H1 (cell line): Measurements from ENCODE around the gene MTFR2. TPM values are rescaled to one million over a fixed set of nuclear protein-coding genes. Genes with fewer than 3 reads are reported as not detected.
A peak's percentile ranks its signal among the peaks of the same experiment; 100 is the strongest.

ENCODE experiments used
- CTCF ChIA-PET: fragments of 300-600 bp; sonication (Branson Sonifier 250); formaldehyde crosslinking; loops from one replicate; lab custom pipeline; 2021; ENCODE audit not compliant: partially characterized antibody; lab: Charles Lee
- POLR2A ChIA-PET: fragments of 300-600 bp; sonication (Branson Sonifier 250); formaldehyde crosslinking; loops from one replicate; lab custom pipeline; 2021; ENCODE audit warnings: inconsistent platforms; ENCODE audit not compliant: partially characterized antibody; lab: Charles Lee
- DNase-seq, 2 experiments: peaks; one replicate each; pipeline versions ENCODE4 v3.0.0 to v3.0.0-alpha.2; 2010 to 2022; ENCODE audit warnings: low spot score in 2 of 2, low read depth in 1 of 2, mixed read lengths in 1 of 2
- FAIRE-seq: peaks from 2 replicates; lab custom pipeline; 2011; peaks lifted over from hg19 to GRCh38; lab: Jason Lieb, UNC
- H2AFZ ChIP-seq: 2 replicates; pipeline ENCODE4 v1.8.1; 2012; ENCODE audit warnings: low read length, inconsistent platforms
- H2AK5ac ChIP-seq: 2 replicates; pipeline ENCODE4 v1.6.1; 2013; ENCODE audit warnings: low read depth, low read length
- H2BK120ac ChIP-seq: replicated peaks from 2 replicates; pipeline ENCODE3; 2013; ENCODE audit warnings: low read depth, low read length, inconsistent platforms
- H2BK12ac ChIP-seq: 2 replicates; pipeline ENCODE4 v1.6.1; 2013; ENCODE audit warnings: low read depth, low read length
- H2BK15ac ChIP-seq: 2 replicates; pipeline ENCODE4 v1.6.1; 2013; ENCODE audit warnings: low read length
- H2BK20ac ChIP-seq: 2 replicates; pipeline ENCODE4 v1.6.1; 2013; ENCODE audit warnings: low read length
- H2BK5ac ChIP-seq: 2 replicates; pipeline ENCODE4 v1.6.1; 2013; ENCODE audit warnings: low read depth, low read length
- H3K14ac ChIP-seq: 2 replicates; pipeline ENCODE4 v1.6.1; 2013; ENCODE audit warnings: inconsistent platforms; ENCODE audit not compliant: insufficient read length
- H3K18ac ChIP-seq: 2 replicates; pipeline ENCODE4 v1.6.1; 2013; ENCODE audit warnings: low read length; ENCODE audit errors: extremely low read depth
- H3K23ac ChIP-seq: 2 replicates; pipeline ENCODE4 v1.6.1; 2013; ENCODE audit warnings: inconsistent platforms; ENCODE audit not compliant: insufficient read length
- H3K23me2 ChIP-seq: 2 replicates; pipeline ENCODE4 v1.6.1; 2013; ENCODE audit warnings: low read depth, low read length
- H3K27ac ChIP-seq: 2 replicates; pipeline ENCODE4 v1.6.1; 2011; ENCODE audit warnings: low read depth, low read length, inconsistent platforms
- H3K27me3 ChIP-seq, 4 experiments: replicated peaks in 1 of 4; 1 replicate in 1 of 4; 2 replicates in 3 of 4; pipeline versions ENCODE4 v1.6.1 to v1.8.1; 2011 to 2013; ENCODE audit warnings: low read length in 3 of 4, mild to moderate bottlenecking in 3 of 4, inconsistent platforms in 2 of 4, mixed read lengths in 2 of 4, moderate library complexity in 1 of 4; ENCODE audit not compliant: control insufficient read depth in 3 of 4, insufficient read depth in 3 of 4; ENCODE audit errors: extremely low read depth in 1 of 4
- H3K36me3 ChIP-seq, 4 experiments: 2 replicates each; pipeline versions ENCODE4 v1.6.1 to v1.8.1; 2011 to 2013; ENCODE audit warnings: mild to moderate bottlenecking in 4 of 4, low read length in 3 of 4, moderate library complexity in 2 of 4, control low read depth in 1 of 4, inconsistent platforms in 1 of 4; ENCODE audit not compliant: insufficient read depth in 4 of 4, control insufficient read depth in 2 of 4
- H3K4ac ChIP-seq: replicated peaks from 2 replicates; pipeline ENCODE3; 2013; ENCODE audit warnings: low read length, low read depth, mixed read lengths, inconsistent platforms; ENCODE audit not compliant: insufficient read length
- H3K4me1 ChIP-seq, 4 experiments: replicated peaks in 1 of 4; 1 replicate in 1 of 4; 2 replicates in 3 of 4; pipeline versions ENCODE4 v1.6.1 to v1.8.1; 2011 to 2013; ENCODE audit warnings: low read length in 3 of 4, inconsistent platforms in 2 of 4, mixed read lengths in 1 of 4; ENCODE audit not compliant: insufficient read depth in 4 of 4, control insufficient read depth in 3 of 4
- H3K4me2 ChIP-seq, 2 experiments: 2 replicates each; pipeline versions ENCODE4 v1.6.1 to v1.8.1; 2011 to 2013; ENCODE audit warnings: low read depth in 2 of 2, low read length in 2 of 2, control low read depth in 1 of 2, inconsistent platforms in 1 of 2, mild to moderate bottlenecking in 1 of 2; ENCODE audit not compliant: insufficient read depth in 1 of 2
- H3K4me3 ChIP-seq, 4 experiments: fragments of 200-600, 300-600 bp in 1 of 4; sonication (generic), shearing (Covaris generic), sonication (Bioruptor Twin) in 1 of 4; 2 replicates each; pipeline versions ENCODE4 v1.5.1 to v1.8.1; 2011 to 2016; ENCODE audit warnings: low read length in 4 of 4, low read depth in 3 of 4, control low read depth in 2 of 4, inconsistent platforms in 2 of 4, mild to moderate bottlenecking in 2 of 4, mixed read lengths in 1 of 4, moderate library complexity in 1 of 4; ENCODE audit not compliant: insufficient read depth in 2 of 4; ENCODE audit errors: extremely low read depth in 1 of 4
- H3K56ac ChIP-seq: replicated peaks from 2 replicates; pipeline ENCODE3; 2013; ENCODE audit warnings: low read depth, mild to moderate bottlenecking, mixed read lengths, low read length, inconsistent platforms; ENCODE audit not compliant: insufficient read length
- H3K79me1 ChIP-seq: 2 replicates; pipeline ENCODE4 v1.6.1; 2013; ENCODE audit warnings: low read depth, low read length, control low read depth
- H3K79me2 ChIP-seq, 2 experiments: 2 replicates each; pipeline versions ENCODE4 v1.6.1 to v1.8.1; 2012 to 2013; ENCODE audit warnings: low read length in 2 of 2, mild to moderate bottlenecking in 2 of 2, inconsistent platforms in 1 of 2; ENCODE audit not compliant: insufficient read depth in 2 of 2, control insufficient read depth in 1 of 2
- H3K9ac ChIP-seq, 4 experiments: replicated peaks in 1 of 4; 1 replicate in 1 of 4; 2 replicates in 3 of 4; pipeline versions ENCODE4 v1.6.1 to v1.8.1; 2011 to 2013; ENCODE audit warnings: low read depth in 3 of 4, low read length in 3 of 4, control low read depth in 2 of 4, mild to moderate bottlenecking in 2 of 4, moderate library complexity in 2 of 4, inconsistent platforms in 1 of 4; ENCODE audit errors: extremely low read depth in 1 of 4
- H3K9me3 ChIP-seq, 2 experiments: 2 replicates each; pipeline versions ENCODE4 v1.6.1 to v1.8.1; 2012 to 2013; ENCODE audit warnings: mild to moderate bottlenecking in 2 of 2, moderate library complexity in 2 of 2, control low read depth in 1 of 2, inconsistent platforms in 1 of 2, low read depth in 1 of 2, low read length in 1 of 2, mixed read lengths in 1 of 2; ENCODE audit not compliant: insufficient read depth in 2 of 2
- H4K20me1 ChIP-seq, 2 experiments: replicated peaks in 1 of 2; 2 replicates each; pipeline versions ENCODE3 to v1.8.1; 2011 to 2013; ENCODE audit warnings: inconsistent platforms in 2 of 2, low read length in 2 of 2, mild to moderate bottlenecking in 1 of 2; ENCODE audit not compliant: insufficient read depth in 2 of 2, control insufficient read depth in 1 of 2
- H4K5ac ChIP-seq: 2 replicates; pipeline ENCODE4 v1.6.1; 2013; ENCODE audit warnings: low read length, low read depth, mixed read lengths, inconsistent platforms; ENCODE audit not compliant: insufficient read length
- H4K8ac ChIP-seq: 2 replicates; pipeline ENCODE4 v1.8.0; 2013; ENCODE audit warnings: mild to moderate bottlenecking, moderate library complexity, low read length, inconsistent platforms; ENCODE audit not compliant: insufficient read depth; ENCODE audit errors: extremely low read depth
- H4K91ac ChIP-seq: replicated peaks from 2 replicates; pipeline ENCODE3; 2013; ENCODE audit warnings: low read length, mixed read lengths, inconsistent platforms; ENCODE audit not compliant: insufficient read length
- CTBP2 ChIP-seq: IDR thresholded peaks from 2 replicates; pipeline ENCODE4 v1.7.0; 2011; ENCODE audit warnings: borderline replicate concordance, mild to moderate bottlenecking, moderate library complexity, mixed read lengths, low read length; ENCODE audit not compliant: insufficient read depth, insufficient read length
- EGR1 ChIP-seq: IDR thresholded peaks from 2 replicates; pipeline ENCODE4 v1.6.1; 2011; ENCODE audit warnings: low read depth, low read length, borderline replicate concordance
- EZH2 ChIP-seq: fragments of 200-600 bp; sonication (generic); IDR thresholded peaks from 2 replicates; pipeline ENCODE4 v1.7.1; 2012; ENCODE audit warnings: low read depth, mild to moderate bottlenecking, moderate library complexity, low read length, inconsistent platforms; ENCODE audit not compliant: severe bottlenecking
- HDAC2 ChIP-seq, 2 experiments: fragments of 300-600 bp in 1 of 2; sonication (generic) in 1 of 2; IDR thresholded peaks; 2 replicates each; pipeline ENCODE4 v1.6.1; 2011 to 2012; ENCODE audit warnings: low read depth in 2 of 2, low read length in 2 of 2, mild to moderate bottlenecking in 2 of 2, moderate library complexity in 2 of 2, borderline replicate concordance in 1 of 2, inconsistent platforms in 1 of 2
- KDM1A ChIP-seq: fragments of 200-600, 300-600 bp; sonication (generic); IDR thresholded peaks from 2 replicates; pipeline ENCODE4 v1.7.1; 2016; ENCODE audit warnings: mild to moderate bottlenecking, low read length, borderline replicate concordance
- KDM4A ChIP-seq: IDR thresholded peaks from one replicate; pipeline ENCODE4 v1.7.1; 2012; ENCODE audit warnings: low read depth, mild to moderate bottlenecking, moderate library complexity, low read length, inconsistent platforms; ENCODE audit not compliant: severe bottlenecking
- RBBP5 ChIP-seq: IDR thresholded peaks from 2 replicates; pipeline ENCODE4 v1.7.1; 2012; ENCODE audit warnings: low read depth, mild to moderate bottlenecking, inconsistent platforms, low read length, moderate library complexity, borderline replicate concordance
- SAP30 ChIP-seq: fragments of 300-600 bp; sonication (generic); IDR thresholded peaks from 2 replicates; pipeline ENCODE4 v1.7.1; 2012; ENCODE audit warnings: low read length, moderate library complexity, mild to moderate bottlenecking, inconsistent platforms; ENCODE audit not compliant: insufficient read depth, insufficient replicate concordance
- SIRT6 ChIP-seq: IDR thresholded peaks from one replicate; pipeline ENCODE4 v1.7.1; 2012; ENCODE audit warnings: low read length, inconsistent platforms
- WGBS, 2 experiments: shearing (Covaris generic) in 1 of 2; methylation state at CpG; one replicate each; pipeline versions ENCODE4 v1.1.6 to v1.1.7; 2013 to 2015; ENCODE audit warnings: low lambda C conversion rate in 2 of 2, mixed read lengths in 2 of 2, inconsistent platforms in 1 of 2, low coverage in 1 of 2, missing lambda C conversion rate in 1 of 2; ENCODE audit not compliant: insufficient replicate concordance in 2 of 2, insufficient coverage in 1 of 2, insufficient read length in 1 of 2; ENCODE audit errors: extremely low coverage in 1 of 2, missing lambda C conversion rate in 1 of 2; 5-methylcytosine and 5-hydroxymethylcytosine counted together
- polyA plus RNA-seq, 7 experiments: library from polyadenylated mRNA; depleted of rRNA in 3 of 7; stranded (reverse) in 5 of 7; unstranded in 2 of 7; fragments of >200 nt in 5 of 7; fragments of 200-250 nt in 2 of 7; gene quantifications; 1 replicate in 5 of 7; 2 replicates in 1 of 7; 4 replicates in 1 of 7; pipeline versions ENCODE4 v1.2.1 to v1.2.3, GENCODE V29; 2011 to 2013; ENCODE audit warnings: missing spikeins in 2 of 7, mixed read lengths in 2 of 7
- total RNA-seq: library from RNA; stranded (reverse); fragmentation: NEBNext Ultra II Directional; extraction: Animal tissue kit (Norgen Biotek cat#: 25700); gene quantifications from 2 replicates; pipeline ENCODE4 v1.2.1, GENCODE V29; 2021
- TF ChIP-seq, protein P1 (sequence below), 3 experiments: IDR thresholded peaks; 1 replicate in 2 of 3; 2 replicates in 1 of 3; pipeline versions ENCODE4 v1.5.1 to v1.6.1; 2011; ENCODE audit warnings: low read length in 3 of 3, mild to moderate bottlenecking in 3 of 3, inconsistent platforms in 2 of 3, low read depth in 1 of 3, moderate library complexity in 1 of 3; ENCODE audit not compliant: insufficient read depth in 1 of 3; ENCODE audit errors: control extremely low read depth in 1 of 3

The MTFR2 gene
- total and polyA plus RNA-seq, 2 of the 8 experiments (the other 6 are each of a cell fraction or from before 2014, with no cell fraction given) = 8.5 to 10.7 TPM

- no peaks in the 10 kb centered on the region for H4K20me1 ChIP-seq
- no peak overlapping the region for H2BK20ac ChIP-seq
- H2AFZ ChIP-seq = no peak overlapping the region
- H2BK12ac ChIP-seq = no peak overlapping the region
- H3K23ac ChIP-seq = no peak overlapping the region
- no peak overlapping the region for H4K8ac ChIP-seq
- DNase-seq = no peak
- no peak overlapping the region for H4K91ac ChIP-seq
- H2BK15ac ChIP-seq = no peak overlapping the region
- H3K56ac ChIP-seq = no peak overlapping the region
- no peaks in the 10 kb centered on the region; the same call in 1 of the 2 replicates for H3K23me2 ChIP-seq
- POLR2A ChIA-PET = no interaction called here
- no peak overlapping the region for H3K18ac ChIP-seq
- no peaks in the 10 kb centered on the region for H3K79me1 ChIP-seq
- H4K5ac ChIP-seq = no peak overlapping the region
- no peaks in the 10 kb centered on the region for H3K36me3 ChIP-seq
- no peak overlapping the region for H3K14ac ChIP-seq
- no peaks in the 10 kb centered on the region; a peak in 1 of 7 replicates for H3K4me1 ChIP-seq
- H3K9me3 ChIP-seq = no peaks in the 10 kb centered on the region
- no peaks in the 10 kb centered on the region for H3K27me3 ChIP-seq
- no peak overlapping the region for H3K27ac ChIP-seq
- no peak overlapping the region for H3K4me2 ChIP-seq
- CTCF ChIA-PET = interaction anchor here (0.9 to 1.7 kb wide), 7 partner anchors 15 to 270 kb away, joined by 3 to 9 read pairs (median 3); no protein-coding TSS in a partner anchor
- H2AK5ac ChIP-seq = no peak overlapping the region
- FAIRE-seq = no peak
- no peaks in the 10 kb centered on the region for H3K79me2 ChIP-seq
- WGBS, 2 experiments = 80% methylated on average over 4 of the region's 4 CpGs; no CpG with 5 or more reads in 1 of the 2 experiments
- no peak overlapping the region for H3K4me3 ChIP-seq
- no peak overlapping the region for H3K9ac ChIP-seq
- no peak overlapping the region for H2BK5ac ChIP-seq
- no peak overlapping the region for H2BK120ac ChIP-seq
- H3K4ac ChIP-seq = no peak overlapping the region
- no peak for TF ChIP-seq EGR1
- TF ChIP-seq, protein P1, sequence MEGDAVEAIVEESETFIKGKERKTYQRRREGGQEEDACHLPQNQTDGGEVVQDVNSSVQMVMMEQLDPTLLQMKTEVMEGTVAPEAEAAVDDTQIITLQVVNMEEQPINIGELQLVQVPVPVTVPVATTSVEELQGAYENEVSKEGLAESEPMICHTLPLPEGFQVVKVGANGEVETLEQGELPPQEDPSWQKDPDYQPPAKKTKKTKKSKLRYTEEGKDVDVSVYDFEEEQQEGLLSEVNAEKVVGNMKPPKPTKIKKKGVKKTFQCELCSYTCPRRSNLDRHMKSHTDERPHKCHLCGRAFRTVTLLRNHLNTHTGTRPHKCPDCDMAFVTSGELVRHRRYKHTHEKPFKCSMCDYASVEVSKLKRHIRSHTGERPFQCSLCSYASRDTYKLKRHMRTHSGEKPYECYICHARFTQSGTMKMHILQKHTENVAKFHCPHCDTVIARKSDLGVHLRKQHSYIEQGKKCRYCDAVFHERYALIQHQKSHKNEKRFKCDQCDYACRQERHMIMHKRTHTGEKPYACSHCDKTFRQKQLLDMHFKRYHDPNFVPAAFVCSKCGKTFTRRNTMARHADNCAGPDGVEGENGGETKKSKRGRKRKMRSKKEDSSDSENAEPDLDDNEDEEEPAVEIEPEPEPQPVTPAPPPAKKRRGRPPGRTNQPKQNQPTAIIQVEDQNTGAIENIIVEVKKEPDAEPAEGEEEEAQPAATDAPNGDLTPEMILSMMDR (IDR thresholded peaks at IDR 0.05; ENCODE audit: control extremely low read depth in 1 of 3, insufficient read depth in 1 of 3, low read depth in 1 of 3, low read length in 3 of 3) = peak in 1 of 3 experiments; percentile 40; a peak in 2 of 4 replicates
- no peak for TF ChIP-seq EZH2
- no peak for TF ChIP-seq KDM1A
- no peak for TF ChIP-seq RBBP5
- TF ChIP-seq CTBP2 = no peak
- TF ChIP-seq SIRT6 = no peak
- no peak for TF ChIP-seq SAP30
- no peak for TF ChIP-seq KDM4A
- no peak for TF ChIP-seq HDAC2 (IDR thresholded peaks at IDR 0.05; ENCODE audit: borderline replicate concordance in 1 of 2, low read depth in 2 of 2, low read length in 2 of 2)
Measured at GRCh38 chr6:136208783-136209182, 41.3 kb downstream of the MTFR2 start.
